Activated CD4-positive, alpha-beta T cell treated with anti-CD3 and anti-CD28 coated beads for 1 hour (primary cell): ENCODE measurements around the gene CDH22.

Experiments
- DNase-seq: peaks from one replicate; pipeline ENCODE4 v3.0.0-alpha.2; 2020

The CDH22 gene

DNA sequence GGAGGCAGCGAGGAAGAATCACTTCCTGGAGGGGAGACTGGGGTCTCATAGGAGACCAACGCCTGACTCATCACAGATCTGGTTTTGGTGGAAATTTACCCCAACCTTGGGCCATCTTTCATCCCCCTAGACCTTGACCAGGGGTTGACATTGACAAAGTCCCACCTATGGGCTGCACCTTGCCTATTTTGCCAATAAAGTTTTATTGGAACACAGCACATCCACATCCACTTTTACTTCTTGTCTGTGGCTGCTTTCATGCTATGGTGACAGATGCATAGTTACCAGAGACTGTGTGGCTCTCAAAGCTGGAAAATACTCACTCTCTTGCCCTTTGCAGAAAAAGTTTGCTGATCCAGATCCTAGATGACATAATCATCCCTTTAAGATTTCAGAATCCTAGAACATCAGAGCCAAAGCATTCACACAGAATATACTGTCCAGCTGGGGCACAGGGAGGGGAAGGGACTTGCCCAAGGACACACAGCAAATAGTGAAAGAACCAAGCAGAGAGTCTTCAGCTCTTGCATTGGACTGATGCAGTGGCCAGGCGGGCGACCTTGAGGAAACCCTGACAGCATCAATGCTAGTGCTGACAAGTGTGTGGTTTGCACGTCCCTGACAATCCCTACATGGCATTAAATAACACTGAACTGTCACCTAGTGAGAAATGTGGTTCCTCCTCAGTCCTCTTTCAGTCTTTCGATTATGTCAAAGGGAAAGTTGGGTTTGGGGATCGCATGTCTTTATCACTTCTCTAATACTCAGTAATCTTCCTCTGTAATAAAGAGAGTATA lies 149.0 kb downstream of the CDH22 start:
- DNase-seq: no peak

DNA sequence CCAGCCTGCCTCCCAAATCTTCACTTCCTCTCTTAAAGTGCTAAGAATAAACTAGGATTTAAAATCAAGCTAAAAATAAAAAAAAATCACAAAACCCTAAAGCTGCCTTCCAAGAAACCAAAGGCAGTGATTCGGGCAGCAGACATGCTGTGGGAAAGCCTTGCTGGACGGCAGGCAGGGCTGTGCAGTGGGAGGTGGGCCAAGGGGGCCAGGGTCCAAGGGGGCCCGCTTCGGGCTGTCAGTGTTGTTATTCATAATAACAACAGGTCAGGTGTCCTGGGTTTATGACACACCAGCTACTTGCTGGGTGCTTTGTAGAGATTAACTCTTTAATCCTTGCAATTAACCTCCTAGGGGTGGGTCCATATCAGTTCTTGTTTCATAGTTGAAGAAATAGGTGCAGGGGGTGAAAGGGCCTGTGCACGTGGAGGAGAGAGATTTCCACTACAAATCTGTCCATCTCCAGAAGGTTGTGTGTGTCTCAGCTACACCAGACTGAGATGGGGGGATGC lies 149.8 kb downstream of the CDH22 start:
- no peak for DNase-seq

DNA sequence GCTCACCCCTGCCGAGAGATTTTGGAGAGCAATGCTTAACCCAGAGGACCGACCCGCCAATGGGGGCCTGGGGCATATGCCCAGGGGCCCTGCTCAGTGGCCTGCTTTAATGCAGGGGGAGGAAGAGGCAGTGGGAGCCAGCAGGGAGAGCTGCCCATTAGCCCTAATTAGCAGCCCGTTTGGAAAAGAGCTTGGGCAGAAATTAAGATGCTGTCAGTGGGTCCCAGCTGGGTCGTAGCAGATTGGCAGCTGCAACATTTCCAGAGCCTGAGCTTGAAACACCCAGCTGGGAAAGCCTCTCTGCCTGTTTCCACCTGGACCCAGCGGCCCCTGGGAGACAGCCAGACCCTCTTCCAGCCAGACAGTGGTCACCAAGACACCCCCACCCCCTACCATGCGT lies 150.7 kb downstream of the CDH22 start:
- DNase-seq: no peak

DNA sequence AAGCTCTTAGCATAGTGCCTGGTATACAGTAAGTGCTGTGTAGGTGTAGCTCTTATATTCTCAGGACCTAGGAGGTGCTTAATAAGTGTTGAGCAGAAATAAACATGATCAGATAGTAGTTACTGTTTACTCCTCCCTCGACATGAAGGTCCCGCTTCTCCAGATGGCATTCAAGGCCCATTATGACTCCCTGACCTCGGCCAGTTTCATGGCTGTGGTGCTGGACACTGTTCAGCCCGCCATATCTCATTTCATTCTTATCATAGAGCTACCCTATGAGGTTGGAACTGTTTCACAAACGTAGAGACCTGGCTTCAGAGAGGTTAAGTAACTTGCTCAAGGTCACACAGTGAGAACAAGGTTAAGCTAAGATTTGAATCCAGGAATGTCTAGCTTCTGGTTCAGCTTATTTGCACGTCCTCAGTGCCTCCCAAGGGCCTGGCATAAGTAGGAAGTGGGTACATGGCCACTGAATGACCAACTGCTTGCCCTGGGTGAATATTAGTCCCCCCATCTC lies 151.2 kb downstream of the CDH22 start:
- no peak for DNase-seq

DNA sequence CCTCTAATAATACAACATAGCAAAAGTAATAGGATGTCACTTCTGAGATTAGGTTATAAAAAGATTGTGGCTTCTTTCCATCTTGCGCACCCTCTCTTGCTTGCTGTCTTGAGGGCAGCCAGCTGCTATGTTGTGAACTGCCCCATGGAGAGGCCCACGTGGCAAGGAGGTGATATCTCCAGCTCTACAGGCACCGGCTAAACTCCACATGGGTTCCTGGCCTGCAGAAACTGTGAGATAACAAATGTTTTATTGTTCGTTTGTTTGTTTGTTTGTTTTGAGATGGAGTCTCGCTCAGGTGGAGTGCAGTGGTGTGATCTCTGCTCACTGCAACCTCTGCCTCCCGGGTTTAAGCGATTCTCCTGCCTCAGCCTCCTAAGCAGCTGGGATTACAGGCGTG lies 152.2 kb downstream of the CDH22 start:
- no peak for DNase-seq

DNA sequence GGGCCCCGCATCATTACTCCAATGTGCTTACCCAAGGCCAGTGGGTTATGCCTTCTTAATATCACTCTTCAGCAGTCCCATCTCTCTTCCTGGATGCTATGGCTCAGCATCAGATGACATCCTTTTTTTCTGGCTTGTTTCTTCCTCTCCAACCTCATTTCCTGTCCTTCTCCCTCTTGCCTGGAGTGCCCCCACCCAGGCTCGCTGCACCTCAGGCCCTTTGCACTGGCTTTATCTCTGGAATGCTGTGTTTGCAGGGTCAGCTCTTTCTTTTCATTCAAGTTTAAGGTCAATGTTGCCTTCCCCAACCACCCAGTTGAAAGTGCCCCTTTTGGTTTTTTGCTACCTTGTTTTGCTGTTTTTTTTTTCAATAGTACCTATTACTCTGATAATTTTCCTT lies 153.5 kb downstream of the CDH22 start:
- no peak for DNase-seq

DNA sequence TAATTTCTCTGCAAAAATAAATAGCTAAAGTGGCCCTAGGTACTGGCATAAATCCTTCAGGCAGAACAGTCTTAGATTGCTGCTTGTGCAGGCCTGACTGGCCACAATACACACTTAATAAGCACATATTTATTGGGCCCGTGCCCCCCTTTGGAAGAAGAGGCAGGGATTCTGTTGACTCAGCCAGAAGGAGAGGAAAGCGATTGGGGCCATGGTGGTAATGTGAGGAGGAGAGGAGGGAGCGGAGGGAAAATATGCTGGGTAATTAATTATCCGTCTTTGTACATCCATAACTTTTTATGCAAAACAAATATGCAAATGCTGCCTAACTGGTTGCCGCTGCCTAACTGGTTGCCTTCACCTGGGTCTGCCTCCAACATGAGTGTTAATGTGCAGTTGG lies 154.0 kb downstream of the CDH22 start:
- DNase-seq: no peak

DNA sequence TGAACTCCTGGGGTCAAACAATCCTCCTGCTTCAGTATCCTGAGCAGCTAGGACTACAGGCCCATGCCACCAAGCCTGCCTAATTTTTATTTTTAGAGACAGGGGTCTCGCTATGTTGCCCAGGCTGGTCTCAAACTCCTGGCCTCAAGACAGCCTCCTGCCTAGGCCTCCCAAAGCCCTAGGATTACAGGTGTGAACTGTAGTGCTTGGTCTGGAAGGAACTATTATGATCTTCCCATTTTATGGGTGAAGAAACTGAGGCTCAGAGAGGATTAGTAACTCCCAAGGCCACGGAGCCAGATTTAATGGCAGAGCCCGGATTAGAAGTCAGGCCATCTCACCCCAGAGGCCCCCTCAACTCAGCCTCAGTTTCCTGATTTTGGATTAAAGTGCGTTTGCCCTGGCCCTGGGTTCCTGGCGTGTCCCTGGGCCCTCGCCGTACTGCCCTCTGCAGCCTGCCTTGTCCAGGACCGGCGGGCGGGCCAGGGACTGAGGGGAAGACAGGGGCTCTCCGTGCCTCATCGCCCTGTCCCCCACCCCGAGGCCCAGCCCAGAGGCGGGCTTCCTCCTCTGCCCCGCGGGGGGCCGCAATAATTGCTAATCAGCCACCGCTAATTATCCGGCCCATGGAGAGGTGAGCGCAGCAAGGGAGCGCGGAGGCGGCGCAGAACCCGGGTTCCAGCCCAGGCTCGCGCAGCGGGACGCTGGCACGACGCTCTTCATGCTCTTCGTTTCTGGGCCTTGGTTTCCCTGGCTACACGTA lies 155.3 kb downstream of the CDH22 start:
- DNase-seq: no peak

DNA sequence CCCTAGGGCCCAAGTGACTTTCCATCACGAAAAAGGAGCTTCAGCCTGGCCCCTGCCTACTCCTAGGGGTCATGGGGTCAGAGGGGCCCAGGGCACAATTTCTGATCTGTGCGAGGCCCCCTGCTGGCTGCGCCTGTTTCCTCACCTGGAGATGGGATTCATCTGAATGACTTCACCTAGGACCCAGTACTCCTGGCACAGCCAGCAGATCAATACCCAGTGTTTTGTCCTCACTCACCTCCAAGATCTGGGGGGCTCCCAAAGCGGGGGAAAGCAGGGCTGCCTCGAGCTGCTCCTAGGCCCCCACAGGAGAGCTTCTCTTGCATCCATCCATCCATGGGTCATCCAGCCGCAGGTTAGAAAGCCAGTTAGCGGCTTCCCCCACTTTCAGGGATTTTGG lies 156.4 kb downstream of the CDH22 start:
- no peak for DNase-seq

DNA sequence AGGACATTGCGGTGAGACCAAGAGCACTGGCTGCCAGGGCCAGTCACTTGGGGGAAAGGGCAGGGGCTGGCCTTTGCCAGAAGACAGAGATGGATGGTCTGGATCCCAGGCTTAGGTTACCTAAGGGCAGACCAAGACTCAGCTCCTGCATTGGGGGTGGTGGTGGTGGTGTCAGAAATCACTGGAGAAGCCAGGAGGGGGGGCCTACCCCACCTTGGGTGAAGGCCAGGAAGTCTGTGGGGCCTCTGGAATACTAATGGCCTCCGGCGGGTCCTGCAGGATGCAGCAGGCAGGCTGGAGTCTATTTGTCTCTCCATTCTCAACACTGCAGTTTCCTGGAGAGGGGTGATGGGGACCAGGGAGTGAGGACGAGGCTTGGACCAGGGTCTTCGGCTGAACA lies 157.4 kb downstream of the CDH22 start:
- no peak for DNase-seq

DNA sequence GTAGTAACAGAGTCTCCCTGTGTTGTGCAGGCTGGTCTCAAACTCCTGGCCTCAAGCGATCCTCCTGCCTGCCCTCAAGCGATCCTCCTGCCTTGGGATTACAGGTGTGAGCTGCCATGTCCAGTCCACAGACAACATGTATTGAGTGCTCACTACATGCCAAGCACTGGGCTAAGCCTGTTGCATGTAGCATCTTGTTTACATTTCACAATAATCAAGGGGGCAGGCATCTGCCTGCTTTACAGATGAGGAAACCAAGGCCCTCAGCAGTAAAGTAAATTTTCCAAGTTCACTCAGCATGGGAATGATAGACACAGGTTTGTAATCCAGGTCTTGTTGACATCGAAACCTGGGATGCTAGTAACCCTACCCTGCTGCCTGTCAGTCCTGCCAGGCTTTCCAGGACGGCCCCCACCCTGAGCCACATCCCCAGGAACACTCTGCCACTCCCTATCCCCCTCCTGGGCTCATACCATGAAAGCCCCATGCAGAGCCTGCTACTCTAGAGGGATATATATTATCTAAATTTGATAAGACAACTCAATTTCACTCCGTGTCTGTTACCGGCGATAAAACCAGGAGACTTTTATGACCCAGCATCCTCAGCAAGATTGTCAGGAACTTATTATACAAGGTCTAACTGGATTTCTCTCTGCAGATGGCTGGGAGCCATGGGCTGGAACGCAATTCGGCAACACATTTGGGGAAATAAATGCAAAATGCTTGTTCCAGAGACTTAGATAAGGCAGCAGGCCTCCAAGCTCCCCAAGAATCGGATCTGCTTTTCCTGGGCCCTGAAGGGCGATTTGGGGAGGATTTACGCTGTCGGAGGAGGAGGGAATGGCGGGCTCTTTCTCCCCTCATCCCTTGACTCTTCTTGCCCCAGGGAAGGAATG lies 159.7 kb downstream of the CDH22 start:
- no peak for DNase-seq

DNA sequence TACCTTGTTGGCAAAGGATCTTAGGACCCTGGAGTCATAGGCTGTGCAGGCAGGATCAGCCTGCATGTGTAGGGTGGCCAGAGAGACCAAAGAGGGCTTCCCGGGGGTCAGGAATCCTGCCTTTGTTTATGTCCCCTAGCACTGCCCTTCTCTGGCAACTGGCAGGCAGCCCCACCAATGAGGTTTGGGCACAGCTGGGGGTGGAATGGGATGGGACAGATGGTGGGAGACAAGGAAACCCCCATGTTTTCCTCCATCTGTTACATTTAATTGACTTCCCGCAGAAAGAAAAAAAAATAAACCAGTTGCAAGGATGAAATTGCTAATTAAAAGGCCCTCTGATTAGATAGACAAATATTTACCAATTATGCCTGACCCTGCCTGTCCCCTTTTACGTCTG lies 162.6 kb downstream of the CDH22 start:
- DNase-seq: no peak

DNA sequence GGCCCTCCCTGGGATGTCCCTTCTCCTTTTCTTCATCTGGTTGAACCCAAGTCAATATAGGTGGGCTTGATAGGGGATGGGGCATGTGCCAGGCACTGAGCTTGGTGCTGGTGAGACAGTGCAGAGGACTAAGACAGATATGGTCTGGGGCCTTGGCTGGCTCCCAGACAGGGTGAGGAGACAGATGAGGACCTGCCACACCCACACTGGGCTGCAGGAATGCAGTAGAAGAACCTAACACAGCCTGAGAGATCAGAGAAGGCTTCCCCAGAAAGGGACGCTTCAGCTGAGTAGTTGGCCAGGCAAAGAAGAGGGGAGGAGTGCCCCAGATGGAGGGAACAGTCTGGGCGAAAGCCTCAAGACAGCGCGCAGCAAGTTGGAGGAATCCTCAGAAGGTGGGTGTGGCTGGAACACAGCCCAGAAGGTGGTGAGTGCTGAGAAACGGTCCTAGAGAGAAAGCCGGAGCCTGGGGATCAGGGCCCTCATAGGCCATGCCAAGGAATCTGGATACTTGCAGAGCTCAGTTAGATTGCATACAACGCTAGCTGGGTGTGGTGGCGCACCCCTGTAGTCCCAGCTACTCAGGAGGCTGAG lies 163.8 kb downstream of the CDH22 start:
- DNase-seq: no peak

DNA sequence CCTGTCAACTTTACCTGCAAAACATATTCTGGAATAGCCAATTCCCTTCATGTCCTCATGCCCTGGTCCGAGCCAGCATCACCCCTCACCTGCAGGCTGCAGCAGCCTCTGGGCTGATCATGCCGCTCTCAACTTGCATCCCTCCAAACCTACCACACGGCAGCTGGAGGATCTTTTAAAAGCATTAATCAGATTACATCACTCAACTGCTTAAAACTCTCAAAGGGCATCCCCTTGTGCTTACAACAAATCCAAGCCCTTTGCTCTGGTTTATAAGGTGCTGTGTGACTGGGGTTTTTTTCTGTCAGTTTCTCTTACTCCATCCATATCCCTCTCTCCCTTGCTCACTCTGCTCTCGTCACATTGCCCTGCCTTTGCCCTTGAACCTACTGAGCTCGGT lies 166.2 kb downstream of the CDH22 start:
- DNase-seq: no peak

DNA sequence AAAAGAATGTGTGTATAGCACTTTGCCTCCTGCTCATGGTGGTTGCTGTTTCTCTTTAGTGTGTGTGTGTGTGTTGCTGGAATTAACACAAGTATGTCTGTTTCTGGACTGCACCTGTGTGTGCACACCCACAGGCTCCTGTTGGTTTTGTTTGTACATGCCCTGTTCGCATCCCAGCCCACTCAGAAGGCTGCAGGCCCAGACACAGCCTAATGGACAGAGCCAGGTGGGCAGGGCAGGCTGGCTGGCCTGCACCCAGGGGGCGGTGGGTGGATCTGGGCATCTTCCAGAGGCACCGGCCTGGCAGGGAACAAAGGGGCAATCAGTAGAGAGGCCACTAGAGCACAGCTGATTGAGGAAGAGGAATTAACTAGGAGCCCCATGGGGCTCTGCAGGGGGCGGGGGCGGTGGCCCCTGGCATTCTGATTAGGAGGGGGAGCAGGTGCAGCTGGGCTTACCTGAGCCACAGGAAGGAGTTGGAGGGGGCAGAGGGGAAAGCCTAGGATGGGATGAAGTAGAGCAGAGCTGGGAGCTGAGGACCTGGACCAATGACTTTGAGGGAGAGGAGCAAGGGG lies 168.3 kb downstream of the CDH22 start:
- DNase-seq: no peak

DNA sequence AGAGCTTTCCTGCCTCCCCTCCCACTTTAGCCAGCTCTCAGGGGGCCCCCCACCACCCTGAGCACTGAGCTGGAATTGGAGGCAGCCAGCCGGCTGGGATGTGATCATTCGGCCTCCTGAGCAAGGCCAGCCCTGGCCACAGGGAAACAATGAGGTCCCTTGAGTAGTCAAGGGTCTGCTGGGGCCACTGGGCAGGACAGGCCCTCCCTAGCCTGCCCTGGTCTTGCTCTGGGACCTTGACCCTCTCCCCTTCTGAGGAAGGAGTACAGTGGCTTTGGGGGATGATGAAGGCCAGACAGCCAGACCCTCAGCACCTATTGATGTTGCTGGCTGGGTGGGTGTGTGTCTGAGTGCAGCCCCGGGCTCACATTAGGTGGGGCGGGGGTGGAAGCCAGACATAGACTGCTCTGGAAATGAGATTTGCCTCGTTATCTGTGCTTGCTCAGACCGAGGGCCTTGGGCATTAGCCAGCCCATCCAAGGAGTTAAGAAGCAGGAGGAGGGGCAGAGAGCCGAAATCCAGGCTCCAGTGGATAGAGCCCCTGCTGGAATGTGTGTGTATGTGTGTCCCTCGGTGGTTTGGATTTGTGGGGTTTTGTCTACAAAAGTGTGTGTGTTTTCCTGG lies 168.9 kb downstream of the CDH22 start:
- no peak for DNase-seq

DNA sequence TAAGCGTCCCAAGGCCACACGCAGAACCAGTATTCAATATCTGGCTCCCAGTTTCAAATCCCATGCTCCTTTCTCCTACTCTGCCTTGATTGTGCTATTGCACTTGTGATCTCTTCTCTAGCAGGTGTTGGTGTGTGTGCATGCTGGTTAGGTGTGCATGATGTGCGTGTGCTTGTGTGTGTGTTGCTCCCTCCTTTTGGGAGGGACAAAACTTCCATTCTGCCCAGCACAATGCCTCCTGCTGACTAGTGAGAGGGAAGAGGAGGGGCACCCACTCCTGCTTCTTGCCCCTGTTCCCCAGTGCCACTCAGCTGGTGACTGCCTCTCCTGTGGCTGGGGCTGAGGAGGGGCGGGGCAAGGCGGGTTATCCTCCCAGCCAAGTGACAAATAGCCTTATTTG lies 170.5 kb downstream of the CDH22 start:
- no peak for DNase-seq

DNA sequence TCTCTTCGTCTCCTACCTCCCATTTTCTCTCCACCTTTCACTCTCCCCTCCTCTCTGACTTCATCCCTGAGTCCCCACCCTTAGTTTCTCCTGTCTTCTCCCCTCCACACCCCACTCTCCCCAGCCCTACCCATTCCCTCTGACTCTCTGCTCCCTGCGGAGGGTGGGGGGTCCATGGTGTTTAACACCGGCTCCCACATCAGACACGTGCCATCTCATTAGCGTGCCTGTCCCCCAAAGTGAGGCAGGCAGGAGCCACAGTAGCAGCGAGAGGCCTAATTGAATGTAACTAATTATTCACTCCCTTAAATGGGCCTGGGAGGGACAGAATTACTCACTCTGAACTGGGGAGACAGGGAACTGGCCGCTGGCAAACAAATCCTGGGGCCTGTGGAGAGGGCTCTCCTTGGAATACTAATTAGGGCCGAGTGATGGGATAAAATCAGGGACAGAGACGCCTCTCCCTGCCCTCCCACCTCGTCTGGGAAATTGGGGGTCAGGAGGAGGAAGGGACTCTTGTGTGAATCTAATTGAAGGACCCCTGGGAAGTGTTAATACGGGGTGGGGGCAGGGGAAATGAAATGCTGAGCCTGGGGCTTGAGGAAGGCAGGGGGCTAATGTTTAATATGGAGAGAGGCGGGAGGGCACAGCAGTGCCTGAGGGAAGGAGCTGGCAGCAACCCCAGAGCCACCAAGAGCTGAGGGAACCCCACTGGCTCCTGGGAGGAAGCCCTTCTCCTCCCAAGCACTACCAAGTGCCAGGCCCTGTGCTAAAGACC lies 172.3 kb downstream of the CDH22 start:
- DNase-seq: no peak

DNA sequence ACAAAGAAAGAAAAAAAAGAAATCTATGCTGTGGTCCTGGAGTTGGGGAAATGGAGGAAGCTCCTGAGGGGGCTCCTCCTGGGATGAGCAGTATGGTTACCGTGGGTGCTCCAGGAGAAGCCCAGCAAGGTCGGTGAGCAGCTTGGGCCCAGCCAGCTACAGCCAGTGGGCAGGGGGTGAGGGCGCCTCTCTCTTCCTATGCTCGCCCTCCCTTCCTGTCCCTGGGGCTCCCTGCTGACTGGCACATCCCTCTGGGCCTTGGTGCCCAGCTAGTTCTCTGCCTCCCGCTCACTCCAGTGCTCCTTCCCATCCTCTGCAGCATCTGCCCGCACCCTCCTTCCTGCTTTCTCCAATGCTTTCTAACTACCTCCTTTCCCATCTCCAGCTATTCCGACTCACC lies 173.6 kb downstream of the CDH22 start:
- DNase-seq: no peak

DNA sequence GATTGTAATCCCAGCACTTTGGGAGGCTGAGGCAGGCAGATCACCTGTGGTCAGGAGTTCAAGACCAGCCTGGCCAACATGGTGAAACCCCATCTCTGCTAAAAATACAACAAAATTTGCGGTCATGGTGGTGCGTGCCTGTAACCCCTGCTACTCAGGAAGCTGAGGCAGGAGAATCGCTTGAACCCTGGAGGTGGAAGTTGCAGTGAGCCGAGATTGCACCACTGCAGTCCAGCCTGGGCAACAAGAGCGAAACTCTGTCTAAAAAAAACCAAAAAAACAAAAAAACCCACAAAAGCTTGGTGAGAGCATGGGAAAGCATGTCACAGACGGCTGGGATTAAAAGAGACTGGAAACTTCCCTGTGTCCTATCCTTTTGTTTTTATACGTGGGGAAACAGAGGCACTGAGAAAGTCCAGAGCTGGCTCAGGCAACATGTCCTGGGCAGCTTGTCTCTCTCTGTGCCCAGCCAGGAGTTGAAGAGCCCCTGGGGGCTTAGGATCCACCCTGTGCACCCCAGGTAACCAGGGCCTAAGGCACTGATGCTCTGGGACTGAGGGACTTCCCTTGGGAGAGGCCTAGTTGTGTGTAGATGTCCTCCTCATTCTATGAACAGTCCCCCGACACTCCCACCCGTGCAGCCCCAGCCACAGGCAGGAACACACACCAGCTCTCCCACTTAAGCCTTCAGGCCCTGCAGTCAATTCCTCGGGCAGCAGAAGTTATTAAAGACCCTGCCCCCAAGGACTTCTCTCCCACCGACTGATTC lies 174.2 kb downstream of the CDH22 start:
- DNase-seq: no peak
